ENCODE results near the gene LRRC74B.

DNA sequence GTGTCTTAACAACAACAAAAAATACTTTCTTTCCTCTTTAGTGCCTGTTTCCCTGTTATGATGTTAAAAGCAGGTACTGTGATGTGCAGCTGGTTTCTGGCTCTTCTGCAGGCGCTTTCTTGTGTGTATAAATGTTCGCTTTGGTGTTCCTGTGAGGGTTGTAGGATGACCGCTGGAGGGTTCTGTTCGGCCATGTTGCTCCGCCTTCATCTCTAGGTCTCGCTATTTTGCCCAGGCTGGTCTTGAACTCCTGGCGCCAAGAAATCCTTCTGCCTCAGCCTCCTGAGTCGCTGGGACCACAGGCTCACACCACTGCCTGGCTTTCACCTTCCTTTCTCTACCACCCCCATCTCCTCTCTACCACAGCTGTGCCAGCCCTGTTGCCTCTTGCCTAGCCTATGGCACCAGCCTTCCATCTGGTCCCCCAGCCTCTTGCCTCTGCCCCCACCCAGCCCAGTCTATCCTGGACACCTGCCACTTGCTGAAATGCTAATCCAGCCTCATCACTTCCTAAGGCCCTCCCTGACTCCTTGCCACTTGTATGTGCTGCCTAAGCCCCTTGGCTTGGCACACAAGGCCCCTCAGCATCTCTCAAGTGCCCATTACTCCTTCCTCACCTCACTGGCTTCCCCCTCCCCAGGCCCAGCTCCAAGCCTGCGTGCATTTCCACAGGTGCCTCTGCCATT, 5.5 kb downstream of the LRRC74B start:
- no peak for TF ChIP-seq EZH2 (IDR thresholded peaks at IDR 0.05; ENCODE audit: borderline replicate concordance, low read length)
- TF ChIP-seq, protein P1, sequence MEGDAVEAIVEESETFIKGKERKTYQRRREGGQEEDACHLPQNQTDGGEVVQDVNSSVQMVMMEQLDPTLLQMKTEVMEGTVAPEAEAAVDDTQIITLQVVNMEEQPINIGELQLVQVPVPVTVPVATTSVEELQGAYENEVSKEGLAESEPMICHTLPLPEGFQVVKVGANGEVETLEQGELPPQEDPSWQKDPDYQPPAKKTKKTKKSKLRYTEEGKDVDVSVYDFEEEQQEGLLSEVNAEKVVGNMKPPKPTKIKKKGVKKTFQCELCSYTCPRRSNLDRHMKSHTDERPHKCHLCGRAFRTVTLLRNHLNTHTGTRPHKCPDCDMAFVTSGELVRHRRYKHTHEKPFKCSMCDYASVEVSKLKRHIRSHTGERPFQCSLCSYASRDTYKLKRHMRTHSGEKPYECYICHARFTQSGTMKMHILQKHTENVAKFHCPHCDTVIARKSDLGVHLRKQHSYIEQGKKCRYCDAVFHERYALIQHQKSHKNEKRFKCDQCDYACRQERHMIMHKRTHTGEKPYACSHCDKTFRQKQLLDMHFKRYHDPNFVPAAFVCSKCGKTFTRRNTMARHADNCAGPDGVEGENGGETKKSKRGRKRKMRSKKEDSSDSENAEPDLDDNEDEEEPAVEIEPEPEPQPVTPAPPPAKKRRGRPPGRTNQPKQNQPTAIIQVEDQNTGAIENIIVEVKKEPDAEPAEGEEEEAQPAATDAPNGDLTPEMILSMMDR (conservative IDR thresholded peaks at IDR 0.05 in 1 of 2, IDR thresholded peaks at IDR 0.05 in 1 of 2; ENCODE audit: extremely low read depth in 1 of 2, insufficient read depth in 1 of 2, low read depth in 1 of 2, low read length in 2 of 2): no peak

Data from mammary epithelial cell (primary cell).